MCF 10A (cell line): Measurements from ENCODE around the gene GNG7. TPM values are rescaled to one million over a fixed set of nuclear protein-coding genes. Genes with fewer than 3 reads are reported as not detected.

Source experiments
- BruUV-seq: library from RNA; stranded (reverse); fragments of 400-500 nt; replicated peaks from 2 replicates; lab custom pipeline; 2021; lab: Mats Ljungman, UMichigan
- CTCF ChIA-PET: fragments of 300-600 bp; sonication (Branson Sonifier 250); formaldehyde crosslinking; extraction: SDS; loops from one replicate; lab custom pipeline; 2021; ENCODE audit warnings: antibody characterized with exemption, inconsistent platforms; lab: Yijun Ruan, JAX
- POLR2A ChIA-PET: fragments of 300-600, 350-650 bp; sonication (Branson Sonifier 250); formaldehyde crosslinking; extraction: SDS; loops from one replicate; lab custom pipeline; 2020; ENCODE audit warnings: antibody characterized with exemption, inconsistent platforms; lab: Yijun Ruan, JAX
- DNase-seq: peaks from one replicate; pipeline ENCODE4 v3.0.0-alpha.2; 2018; ENCODE audit not compliant: unreplicated experiment
- H3K27ac Mint-ChIP-seq: one replicate; pipeline ENCODE4 v1.8.0; 2022; ENCODE audit warnings: mild to moderate bottlenecking, low read depth, mixed read lengths; ENCODE audit not compliant: unreplicated experiment
- H3K27me3 Mint-ChIP-seq: one replicate; pipeline ENCODE4 v1.8.0; 2022; ENCODE audit warnings: mixed read lengths; ENCODE audit not compliant: insufficient read depth, unreplicated experiment
- H3K36me3 Mint-ChIP-seq: one replicate; pipeline ENCODE4 v1.8.0; 2022; ENCODE audit warnings: mild to moderate bottlenecking, moderate library complexity, mixed read lengths; ENCODE audit not compliant: insufficient read depth, unreplicated experiment
- H3K4me1 Mint-ChIP-seq: one replicate; pipeline ENCODE4 v1.8.0; 2022; ENCODE audit warnings: mixed read lengths; ENCODE audit not compliant: insufficient read depth, unreplicated experiment
- H3K4me3 Mint-ChIP-seq: one replicate; pipeline ENCODE4 v1.8.0; 2022; ENCODE audit warnings: mild to moderate bottlenecking, moderate library complexity, mixed read lengths; ENCODE audit not compliant: unreplicated experiment
- H3K9me3 Mint-ChIP-seq: one replicate; pipeline ENCODE4 v1.8.0; 2022; ENCODE audit warnings: mixed read lengths; ENCODE audit not compliant: unreplicated experiment
- CTCF ChIP-seq: fragments of 200-600 bp; IDR thresholded peaks from one replicate; pipeline ENCODE4 v1.8.0; 2022; ENCODE audit warnings: antibody characterized with exemption, mild to moderate bottlenecking; ENCODE audit not compliant: unreplicated experiment
- intact Hi-C: fragments of 100-400 bp; cut with micrococcal nuclease; formaldehyde crosslinking; loops from 2 replicates; pipeline ENCODE4 v1.14.1; 2022
- total RNA-seq: library from RNA; stranded (reverse); gene quantifications from 2 replicates; pipeline ENCODE4 v1.2.3, GENCODE V29; 2022

Gene GNG7
- total RNA-seq, 1 experiment from 2014 or later, result 0.51 TPM

- H3K4me3 Mint-ChIP-seq, result peak overlapping the region; percentile 45
- H3K36me3 Mint-ChIP-seq, result peaks cover 6% of the 10 kb centered on the region
- BruUV-seq, result TSS peak; percentile 95
- DNase-seq, result no peak
- ChIA-PET POLR2A (interaction anchor here (0.6 to 5.3 kb wide), 18 partner anchors 9 to 389 kb away, joined by 3 to 68 read pairs (median 4); partner anchors contain the start of genes GADD45B, THOP1 and ZNF555), CTCF (interaction anchor here (0.5 to 2.8 kb wide), 5 partner anchors 9 to 157 kb away, joined by 3 to 30 read pairs (median 4); no protein-coding TSS in a partner anchor)
- TF ChIP-seq CTCF, result no peak
- intact Hi-C loops, result loop anchor here (5.0 kb wide), 1 partner anchor 151 kb away; the partner anchor contains the start of gene GADD45B
- H3K27me3 Mint-ChIP-seq, result no peaks in the 10 kb centered on the region
- peak overlapping the region; percentile 90 for H3K27ac Mint-ChIP-seq
- H3K4me1 Mint-ChIP-seq, result peaks cover 22% of the 10 kb centered on the region
- H3K9me3 Mint-ChIP-seq, result no peaks in the 10 kb centered on the region
These were observed 74.6 kb downstream of the GNG7 start for GRCh38 chr19:2627855-2628254.

GRCh38 chr19:2627319-2627829 lies 75.1 kb downstream of the GNG7 start:
- H3K9me3 Mint-ChIP-seq, result no peaks in the 10 kb centered on the region
- H3K36me3 Mint-ChIP-seq, result peaks cover 6% of the 10 kb centered on the region
- intact Hi-C loops, result loop anchor here (5.0 kb wide), 1 partner anchor 150 kb away; the partner anchor contains the start of gene GADD45B
- CTCF ChIA-PET, result interaction anchor here (0.5 to 2.8 kb wide), 4 partner anchors 9 to 156 kb away, joined by 3 to 30 read pairs (median 4); no protein-coding TSS in a partner anchor
- BruUV-seq, result no TSS peak
- peak; percentile 98 for DNase-seq
- peak overlapping the region; percentile 45 for H3K4me3 Mint-ChIP-seq
- H3K27ac Mint-ChIP-seq, result peak overlapping the region; percentile 90
- no peaks in the 10 kb centered on the region for H3K27me3 Mint-ChIP-seq
- no peak for TF ChIP-seq CTCF
- H3K4me1 Mint-ChIP-seq, result peaks cover 22% of the 10 kb centered on the region
- POLR2A ChIA-PET, result interaction anchor here (0.6 to 5.3 kb wide), 18 partner anchors 9 to 388 kb away, joined by 3 to 68 read pairs (median 4); partner anchors contain the start of genes GADD45B, THOP1 and ZNF555

- POLR2A ChIA-PET, result interaction anchor here (3.1 kb wide), 1 partner anchor 149 kb away, joined by 19 read pairs; the partner anchor contains the start of gene GADD45B
- H3K4me3 Mint-ChIP-seq, result no peak overlapping the region
- H3K27me3 Mint-ChIP-seq, result no peaks in the 10 kb centered on the region
- intact Hi-C loops, result loop anchor here (5.0 kb wide), 1 partner anchor 148 kb away; the partner anchor contains the start of gene GADD45B
- H3K4me1 Mint-ChIP-seq, result peaks cover 22% of the 10 kb centered on the region
- no peak overlapping the region for H3K27ac Mint-ChIP-seq
- no peak for DNase-seq
- CTCF ChIA-PET, result interaction anchor here (0.6 to 1.5 kb wide), 5 partner anchors 11 to 333 kb away, joined by 3 to 5 read pairs (median 3); no protein-coding TSS in a partner anchor
- no peak for TF ChIP-seq CTCF
- H3K9me3 Mint-ChIP-seq, result no peaks in the 10 kb centered on the region
- H3K36me3 Mint-ChIP-seq, result peaks cover 6% of the 10 kb centered on the region
- BruUV-seq, result no TSS peak
These were observed 77.1 kb downstream of the GNG7 start for GRCh38 chr19:2625434-2625833.

- ChIA-PET CTCF (interaction anchor here (0.7 to 3.5 kb wide), 7 partner anchors 10 to 155 kb away, joined by 3 to 15 read pairs (median 3); no protein-coding TSS in a partner anchor), POLR2A (interaction anchor here (0.6 to 3.1 kb wide), 3 partner anchors 148 to 1023 kb away, joined by 3 to 19 read pairs (median 3); partner anchors contain the start of gene GADD45B)
- Mint-ChIP-seq H3K27me3 (no peaks in the 10 kb centered on the region), H3K4me1 (peaks cover 23% of the 10 kb centered on the region), H3K27ac (no peak overlapping the region), H3K4me3 (no peak overlapping the region), H3K9me3 (no peaks in the 10 kb centered on the region), H3K36me3 (peaks cover 6% of the 10 kb centered on the region)
- intact Hi-C loops, result loop anchor here (5.0 kb wide), 1 partner anchor 147 kb away; the partner anchor contains the start of gene GADD45B
- BruUV-seq, result no TSS peak
- no peak for TF ChIP-seq CTCF
- DNase-seq, result peak; percentile 45
These were observed 77.9 kb downstream of the GNG7 start for GRCh38 chr19:2624537-2625091.
